Ecto neural progenitor cell (in vitro differentiated cells): ENCODE results near the gene SULT1A2.
"Not testable (repeated sequence)": the region's sequence is repeated elsewhere in the genome, so short reads cannot be mapped to it uniquely, and the experiment has no call there.

Experiments
- DNase-seq: peaks from one replicate; pipeline ENCODE4 v3.0.0-alpha.2; 2018; ENCODE audit warnings: low spot score

SULT1A2 gene

GRCh38 chr16:28558456-28558855 lies 38.4 kb downstream of the SULT1A2 start:
- DNase-seq = no peak

GRCh38 chr16:28556914-28557320 lies 39.9 kb downstream of the SULT1A2 start:
- DNase-seq = no peak

- no peak for DNase-seq
Measured at GRCh38 chr16:28555561-28555960, 41.3 kb downstream of the SULT1A2 start.

GRCh38 chr16:28554634-28555423 lies 42.0 kb downstream of the SULT1A2 start:
- no peak for DNase-seq

DNA sequence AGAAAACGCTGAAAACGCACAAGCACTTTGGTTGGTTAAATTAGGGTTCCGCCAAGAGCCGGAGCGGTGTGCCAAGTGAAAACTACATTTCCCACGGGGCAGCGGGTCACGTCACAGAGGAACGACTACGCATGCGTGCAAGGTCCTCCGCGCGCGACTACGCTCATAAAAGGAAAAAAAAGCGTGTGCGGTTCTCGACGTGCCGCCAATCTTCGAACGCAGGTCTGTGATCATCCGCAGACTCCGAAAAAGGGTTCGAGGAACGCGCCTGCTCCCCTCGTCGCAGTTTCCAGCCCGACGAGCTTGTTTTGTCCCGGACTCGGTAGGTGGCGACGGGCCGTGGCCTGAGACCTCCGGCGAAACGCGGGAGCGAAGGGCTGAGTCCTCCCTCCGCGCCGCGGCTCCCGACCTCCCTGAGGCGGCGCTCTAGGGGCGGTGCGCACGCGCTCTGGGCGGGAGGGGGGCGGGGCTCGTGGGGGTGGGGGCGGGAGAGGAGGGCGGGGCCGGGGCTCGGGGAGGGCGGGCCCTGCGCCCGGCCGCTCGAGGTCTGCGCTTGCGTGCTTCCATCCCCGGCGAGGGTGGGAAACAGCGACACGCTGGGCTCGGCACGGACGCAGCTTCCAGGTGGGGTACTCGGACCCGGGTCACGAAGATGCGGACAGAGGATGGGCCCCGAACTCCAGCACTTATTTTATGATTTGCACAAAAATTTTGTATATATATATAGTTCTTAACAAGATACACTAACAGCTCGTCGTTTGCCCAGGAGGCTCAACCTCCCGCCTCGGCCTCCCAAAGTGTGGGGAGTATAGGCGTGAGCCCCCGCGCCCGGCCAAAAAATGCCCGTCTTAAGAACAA lies 42.8 kb downstream of the SULT1A2 start, which contains the start of gene SGF29:
TSS of gene SGF29 (plus strand) at position 145 of the 858 bp plus-strand sequence. CDS start 27,150 bp downstream, outside the sequence.
- peak; percentile 93 for DNase-seq

- no peak for DNase-seq
Measured at GRCh38 chr16:28549301-28549899, 47.5 kb downstream of the SULT1A2 start.

DNA sequence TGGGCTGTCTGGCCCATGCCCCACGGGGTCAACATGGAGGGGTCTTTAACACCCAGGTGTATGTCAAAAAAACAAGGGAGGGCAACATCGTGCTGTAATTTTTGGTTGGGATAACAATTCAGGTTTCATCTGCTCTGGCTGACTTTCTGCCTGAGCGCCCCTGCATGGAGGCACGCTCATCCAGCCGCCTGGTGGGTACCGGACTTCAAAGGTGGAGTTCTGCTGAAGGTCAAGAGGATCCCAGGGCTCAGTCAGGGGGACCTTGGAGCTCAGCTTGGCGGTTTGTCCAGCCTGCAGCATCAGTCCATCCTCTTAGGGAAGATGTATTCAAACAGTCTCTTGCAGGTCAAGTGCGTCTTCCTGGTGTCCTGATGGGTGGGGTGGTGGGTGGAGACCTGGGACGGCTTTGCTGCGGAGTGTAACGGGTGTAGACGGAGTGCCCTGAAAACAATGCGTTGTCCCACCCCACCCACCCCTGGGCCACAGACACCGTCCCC lies 48.5 kb downstream of the SULT1A2 start:
- DNase-seq = no peak

- no peak for DNase-seq
Measured at GRCh38 chr16:28546626-28547025, 50.2 kb downstream of the SULT1A2 start.

GRCh38 chr16:28545964-28546363 lies 50.9 kb downstream of the SULT1A2 start:
- not testable (repeated sequence) for DNase-seq

- no peak for DNase-seq
Measured at GRCh38 chr16:28544998-28545397, 51.9 kb downstream of the SULT1A2 start.

- DNase-seq = no peak
Measured at GRCh38 chr16:28543072-28543471, 53.8 kb downstream of the SULT1A2 start.

- DNase-seq = no peak
Measured at GRCh38 chr16:28542646-28543045, 54.2 kb downstream of the SULT1A2 start.
